A549 treated with dexamethasone at 1 μM for 4 hours (cell line): ENCODE data around the gene PTH. TPM values are rescaled to one million over a fixed set of nuclear protein-coding genes. Genes with fewer than 3 reads are reported as not detected.

Experiments used
- total RNA-seq: library from RNA; stranded (reverse); fragments of 200-300 nt; extraction: Qiagen RNA extraction; gene quantifications from 5 replicates; pipeline ENCODE4 v1.2.3, GENCODE V29; 2022

Gene PTH
- not detected in 5 replicates for total RNA-seq

GRCh38 chr11:13495929-13496328, at the start of gene PTH:
PTH (minus strand) TSS chr11:13495997; CDS start chr11:13492855, 3,142 bp downstream.

GRCh38 chr11:13462901-13463778, 32.7 kb downstream of the PTH start, which contains the start of gene BTBD10:
BTBD10 (minus strand) TSS chr11:13463222; CDS start chr11:13445124, 18,098 bp downstream.

Other genes with a start within 250 kb of the PTH start
- gene BMAL1, start 218.2 kb downstream of the PTH start, total RNA-seq: 6.1 to 9.4 TPM (median 6.7 TPM) in 5 replicates
- 38.7 to 52.3 TPM (median 42.2 TPM) in 5 replicates for gene BTBD10, start 32.8 kb downstream of the PTH start, total RNA-seq
- 49.3 to 73.7 TPM (median 69.0 TPM) in 5 replicates for gene FAR1, start 172.7 kb upstream of the PTH start, total RNA-seq